CD4-positive, CD25-positive, alpha-beta regulatory T cell (primary cell): ENCODE data around the gene CPEB1. TPM values are rescaled to one million over a fixed set of nuclear protein-coding genes. Genes with fewer than 3 reads are reported as not detected.

Experiments used
- ATAC-seq, 2 donors: fragments of 150-1000 bp; cut with Tn5 transposase; one replicate each; pipeline ENCODE4 v1.10.0; 2021; ENCODE audit warnings: low read depth in 2 of 2, moderate number of reproducible peaks in 2 of 2, moderate library complexity in 1 of 2
- DNase-seq, 3 donors: peaks; one replicate each; pipeline versions ENCODE4 v3.0.0 to v3.0.0-alpha.2; 2012 to 2022; ENCODE audit warnings: mixed read lengths in 1 of 3
- H3K27ac ChIP-seq: one replicate; pipeline ENCODE4 v1.7.0; 2013; ENCODE audit warnings: mild to moderate bottlenecking, low read length; ENCODE audit not compliant: insufficient read depth, poor library complexity, severe bottlenecking
- H3K27me3 ChIP-seq: one replicate; pipeline ENCODE4 v1.7.0; 2013; ENCODE audit warnings: low read length; ENCODE audit not compliant: control insufficient read depth, insufficient read depth
- H3K36me3 ChIP-seq: one replicate; pipeline ENCODE4 v1.7.0; 2013; ENCODE audit warnings: mild to moderate bottlenecking, low read length, moderate library complexity; ENCODE audit not compliant: control insufficient read depth, insufficient read depth
- H3K4me1 ChIP-seq: 2 replicates; pipeline ENCODE4 v1.7.0; 2013; ENCODE audit warnings: mild to moderate bottlenecking, low read length; ENCODE audit not compliant: insufficient read depth, control insufficient read depth, poor library complexity, severe bottlenecking
- H3K4me3 ChIP-seq: one replicate; pipeline ENCODE4 v1.7.0; 2013; ENCODE audit warnings: low read depth, mild to moderate bottlenecking, low read length, moderate library complexity
- H3K9me3 ChIP-seq, 2 experiments: 1 replicate in 1 of 2; 2 replicates in 1 of 2; pipeline ENCODE4 v1.7.0; 2013; ENCODE audit warnings: low read length in 2 of 2, mild to moderate bottlenecking in 1 of 2, moderate library complexity in 1 of 2; ENCODE audit not compliant: control insufficient read depth in 2 of 2
- H3K27ac Mint-ChIP-seq, 3 donors: one replicate each; pipeline ENCODE4 v1.8.0; 2020 to 2022; ENCODE audit warnings: mild to moderate bottlenecking in 3 of 3, mixed read lengths in 3 of 3, moderate library complexity in 2 of 3
- H3K27me3 Mint-ChIP-seq: one replicate; pipeline ENCODE4 v1.8.0; 2022; ENCODE audit warnings: mild to moderate bottlenecking, mixed read lengths
- H3K36me3 Mint-ChIP-seq: one replicate; pipeline ENCODE4 v1.8.0; 2020; ENCODE audit warnings: mixed read lengths
- H3K4me1 Mint-ChIP-seq, 4 donors: one replicate each; pipeline ENCODE4 v1.8.0; 2020 to 2022; ENCODE audit warnings: mixed read lengths in 4 of 4, mild to moderate bottlenecking in 1 of 4
- H3K4me3 Mint-ChIP-seq, 4 donors: one replicate each; pipeline ENCODE4 v1.8.0; 2020 to 2022; ENCODE audit warnings: mild to moderate bottlenecking in 4 of 4, mixed read lengths in 4 of 4, moderate library complexity in 3 of 4
- H3K9me3 Mint-ChIP-seq, 7 donors: one replicate each; pipeline ENCODE4 v1.8.0; 2020 to 2022; ENCODE audit warnings: mixed read lengths in 7 of 7, mild to moderate bottlenecking in 3 of 7, moderate library complexity in 2 of 7
- polyA plus RNA-seq, 4 donors: library from polyadenylated mRNA; unstranded; fragments of 300-500 nt; fragmentation: Illumina TruSeq; gene quantifications; one replicate each; pipeline ENCODE4 v1.2.3, GENCODE V29; 2021
- total RNA-seq: library from RNA; stranded (reverse); gene quantifications from one replicate; pipeline ENCODE4 v1.2.3, GENCODE V29; 2022

The CPEB1 gene
- total and polyA plus RNA-seq, 5 donors from 2014 or later: 0.09 to 0.68 (median 0.60) TPM; not detected in 2

DNA sequence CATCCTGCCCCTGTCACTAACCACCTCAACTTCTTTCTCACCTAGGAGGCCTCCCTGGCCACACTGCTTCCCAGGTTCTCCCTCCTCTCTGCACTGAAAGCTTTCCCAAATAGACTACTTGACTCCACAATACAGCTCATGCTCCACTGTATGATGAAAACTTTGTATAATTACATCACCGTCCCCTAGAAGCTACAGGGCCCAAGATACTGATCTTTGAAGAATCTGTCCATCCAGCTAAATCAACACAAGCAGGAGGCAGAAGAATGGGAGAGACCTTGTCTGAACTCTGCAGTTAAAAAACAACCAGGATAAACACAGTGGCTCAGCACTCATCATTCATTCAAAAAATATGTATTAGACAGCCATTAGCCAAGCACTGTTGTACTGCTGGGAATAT lies 80.5 kb downstream of the CPEB1 start:
- Mint-ChIP-seq H3K4me3 (no peak overlapping the region), H3K4me1 (no peaks in the 10 kb centered on the region), H3K27me3 (no peaks in the 10 kb centered on the region), H3K36me3 (no peaks in the 10 kb centered on the region), H3K27ac (no peak overlapping the region), H3K9me3 (peaks cover 0 to 2% (median 0%) of the 10 kb centered on the region in 7 donors)
- Histone ChIP-seq H3K4me1 (no peaks in the 10 kb centered on the region), H3K4me3 (no peak overlapping the region), H3K9me3 (no peaks in the 10 kb centered on the region), H3K27ac (no peak overlapping the region), H3K27me3 (peaks cover 11% of the 10 kb centered on the region), H3K36me3 (no peaks in the 10 kb centered on the region)
- no peak for DNase-seq
- ATAC-seq: no peak

DNA sequence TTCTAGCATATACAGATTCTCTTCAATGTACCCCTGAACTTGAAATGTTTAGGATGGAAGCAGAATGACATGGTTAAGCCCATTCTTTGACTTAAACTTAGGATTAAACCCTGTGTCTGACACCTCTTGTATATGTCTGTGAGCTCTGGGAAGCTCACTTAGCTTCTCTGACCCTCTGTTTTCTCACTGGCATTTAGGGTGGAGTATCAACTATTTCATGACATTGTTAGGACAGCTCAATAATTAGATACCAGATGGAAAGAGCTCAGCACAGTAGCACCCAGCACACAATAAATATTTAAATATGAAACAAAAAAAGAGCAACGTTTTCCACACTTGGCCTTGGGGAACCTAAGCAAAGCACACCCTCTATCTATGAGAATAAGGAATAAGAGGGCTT lies 88.7 kb downstream of the CPEB1 start:
- H3K4me3 Mint-ChIP-seq: no peak overlapping the region
- Histone ChIP-seq H3K9me3 (no peaks in the 10 kb centered on the region), H3K4me1 (no peaks in the 10 kb centered on the region), H3K36me3 (no peaks in the 10 kb centered on the region), H3K4me3 (no peak overlapping the region), H3K27me3 (peaks cover 8% of the 10 kb centered on the region), H3K27ac (no peak overlapping the region)
- no peaks in the 10 kb centered on the region for H3K36me3 Mint-ChIP-seq
- no peaks in the 10 kb centered on the region for H3K4me1 Mint-ChIP-seq
- H3K27ac Mint-ChIP-seq: no peak overlapping the region
- ATAC-seq (no peak), DNase-seq (no peak)
- peaks cover 14% of the 10 kb centered on the region for H3K27me3 Mint-ChIP-seq
- no peaks in the 10 kb centered on the region for H3K9me3 Mint-ChIP-seq

DNA sequence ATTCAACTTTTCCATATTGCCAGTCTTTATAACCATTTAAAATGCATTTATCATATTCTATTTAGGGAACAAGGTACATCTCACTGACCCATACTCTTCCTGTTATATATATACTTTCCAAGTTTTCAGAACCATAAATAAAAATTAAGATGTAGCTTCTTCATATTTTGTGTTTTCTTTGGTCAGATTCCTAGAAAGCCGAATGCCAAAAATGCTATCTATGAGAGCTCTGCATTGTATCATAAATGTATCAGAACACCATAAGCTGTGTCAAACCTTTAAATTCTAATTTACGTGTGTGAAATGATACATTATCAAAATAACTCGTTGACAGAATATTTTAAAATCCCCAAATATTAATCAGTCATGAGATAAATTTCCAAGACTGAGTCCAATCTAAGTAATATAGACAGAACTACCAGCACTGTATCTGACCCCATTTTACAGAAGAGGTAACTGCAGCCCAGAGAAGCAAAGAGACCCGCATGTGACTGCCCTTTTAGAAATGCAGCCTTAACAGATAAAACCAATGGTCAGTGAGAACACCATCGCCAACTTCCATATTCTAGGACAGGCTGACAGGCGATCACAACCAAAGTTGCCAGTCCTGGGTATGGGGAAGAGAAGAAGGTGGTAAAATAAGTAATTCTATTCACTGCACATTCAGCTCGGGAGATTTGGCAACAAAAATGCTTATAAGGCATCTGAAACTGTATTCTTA lies 90.7 kb downstream of the CPEB1 start:
- no peaks in the 10 kb centered on the region for H3K4me1 ChIP-seq
- H3K36me3 Mint-ChIP-seq: no peaks in the 10 kb centered on the region
- no peaks in the 10 kb centered on the region for H3K9me3 ChIP-seq
- ATAC-seq (no peak), DNase-seq (no peak)
- no peaks in the 10 kb centered on the region for H3K4me1 Mint-ChIP-seq
- no peaks in the 10 kb centered on the region for H3K36me3 ChIP-seq
- no peaks in the 10 kb centered on the region for H3K9me3 Mint-ChIP-seq
- H3K27me3 Mint-ChIP-seq: peaks cover 17% of the 10 kb centered on the region
- no peak overlapping the region for H3K4me3 Mint-ChIP-seq
- H3K27ac Mint-ChIP-seq: no peak overlapping the region
- H3K27ac ChIP-seq: no peak overlapping the region
- peaks cover 9% of the 10 kb centered on the region for H3K27me3 ChIP-seq
- no peak overlapping the region for H3K4me3 ChIP-seq

DNA sequence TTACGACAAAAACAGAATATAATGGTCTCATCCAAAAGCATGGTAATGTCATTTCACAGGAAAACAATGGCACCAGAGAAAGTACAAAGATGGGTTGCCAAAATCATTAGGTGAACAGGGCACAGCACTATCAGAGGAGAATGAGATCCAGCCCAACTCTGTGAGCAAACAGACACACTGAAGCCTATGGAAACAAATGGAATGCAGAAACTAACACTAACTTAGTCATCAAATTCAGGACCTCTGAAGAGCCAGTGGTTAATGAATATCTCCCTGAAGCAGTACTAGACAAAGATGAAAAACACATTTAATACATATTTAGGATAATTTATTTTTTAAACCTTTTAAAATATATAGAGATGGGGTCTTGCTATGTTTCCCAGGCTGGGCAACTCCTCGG lies 92.3 kb downstream of the CPEB1 start:
- no peaks in the 10 kb centered on the region for H3K9me3 Mint-ChIP-seq
- no peak overlapping the region for H3K4me3 Mint-ChIP-seq
- no peak for ATAC-seq
- H3K4me1 ChIP-seq: no peaks in the 10 kb centered on the region
- H3K36me3 ChIP-seq: no peaks in the 10 kb centered on the region
- no peak overlapping the region for H3K27ac Mint-ChIP-seq
- H3K4me3 ChIP-seq: no peak overlapping the region
- DNase-seq: no peak
- no peaks in the 10 kb centered on the region for H3K36me3 Mint-ChIP-seq
- peaks cover 22% of the 10 kb centered on the region for H3K27me3 Mint-ChIP-seq
- H3K9me3 ChIP-seq: no peaks in the 10 kb centered on the region
- H3K27ac ChIP-seq: no peak overlapping the region
- H3K27me3 ChIP-seq: peaks cover 10% of the 10 kb centered on the region
- H3K4me1 Mint-ChIP-seq: no peaks in the 10 kb centered on the region

DNA sequence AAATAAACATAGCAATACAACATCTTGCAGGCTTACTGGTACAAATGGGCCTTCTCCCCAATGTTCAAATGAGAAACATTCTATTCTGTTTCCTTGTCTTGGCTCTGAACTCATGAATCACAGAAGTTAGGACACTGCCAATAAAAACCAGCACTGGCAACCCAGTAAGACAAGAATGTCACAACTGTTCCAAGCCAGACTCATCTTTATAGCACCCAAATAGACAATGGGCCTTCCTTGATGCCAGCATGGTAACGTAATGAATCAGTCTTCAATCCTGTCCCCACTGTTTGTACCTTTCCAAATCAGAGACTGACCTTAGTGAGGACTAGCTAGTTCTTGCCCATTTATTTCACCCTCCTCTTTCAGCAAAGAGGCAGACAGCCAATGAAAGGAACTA lies 92.8 kb downstream of the CPEB1 start:
- Mint-ChIP-seq H3K27ac (no peak overlapping the region), H3K4me1 (no peaks in the 10 kb centered on the region), H3K9me3 (no peaks in the 10 kb centered on the region), H3K27me3 (peaks cover 22% of the 10 kb centered on the region), H3K36me3 (no peaks in the 10 kb centered on the region), H3K4me3 (no peak overlapping the region)
- ATAC-seq (no peak), DNase-seq (no peak)
- H3K9me3 ChIP-seq: no peaks in the 10 kb centered on the region
- H3K4me1 ChIP-seq: no peaks in the 10 kb centered on the region
- H3K27me3 ChIP-seq: peaks cover 10% of the 10 kb centered on the region
- no peak overlapping the region for H3K27ac ChIP-seq
- H3K4me3 ChIP-seq: no peak overlapping the region
- no peaks in the 10 kb centered on the region for H3K36me3 ChIP-seq

DNA sequence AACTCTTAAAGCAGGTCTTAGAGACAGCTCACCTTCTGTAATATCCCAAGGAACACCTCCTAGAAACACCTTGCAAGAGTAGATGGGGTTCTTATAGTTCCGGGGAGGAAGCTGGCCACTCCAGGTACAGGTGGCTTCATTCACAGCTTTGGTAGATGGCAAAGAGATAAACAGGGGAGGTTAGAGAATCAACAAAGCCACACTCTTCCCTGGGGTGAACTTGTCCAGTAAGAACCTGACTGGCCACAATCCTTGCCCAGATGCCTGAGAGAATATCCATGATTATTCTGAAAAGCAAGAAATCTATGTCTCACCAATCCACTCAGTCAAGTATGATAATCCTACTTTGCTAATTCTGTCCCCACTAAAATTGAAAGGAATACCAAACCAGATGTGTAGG lies 93.3 kb downstream of the CPEB1 start:
- no peak for ATAC-seq
- Histone ChIP-seq H3K4me3 (no peak overlapping the region), H3K9me3 (no peaks in the 10 kb centered on the region), H3K27ac (no peak overlapping the region), H3K4me1 (no peaks in the 10 kb centered on the region), H3K27me3 (peaks cover 10% of the 10 kb centered on the region), H3K36me3 (no peaks in the 10 kb centered on the region)
- H3K36me3 Mint-ChIP-seq: no peaks in the 10 kb centered on the region
- no peak overlapping the region for H3K27ac Mint-ChIP-seq
- no peak overlapping the region for H3K4me3 Mint-ChIP-seq
- peaks cover 22% of the 10 kb centered on the region for H3K27me3 Mint-ChIP-seq
- no peaks in the 10 kb centered on the region for H3K9me3 Mint-ChIP-seq
- DNase-seq: no peak
- no peaks in the 10 kb centered on the region for H3K4me1 Mint-ChIP-seq

DNA sequence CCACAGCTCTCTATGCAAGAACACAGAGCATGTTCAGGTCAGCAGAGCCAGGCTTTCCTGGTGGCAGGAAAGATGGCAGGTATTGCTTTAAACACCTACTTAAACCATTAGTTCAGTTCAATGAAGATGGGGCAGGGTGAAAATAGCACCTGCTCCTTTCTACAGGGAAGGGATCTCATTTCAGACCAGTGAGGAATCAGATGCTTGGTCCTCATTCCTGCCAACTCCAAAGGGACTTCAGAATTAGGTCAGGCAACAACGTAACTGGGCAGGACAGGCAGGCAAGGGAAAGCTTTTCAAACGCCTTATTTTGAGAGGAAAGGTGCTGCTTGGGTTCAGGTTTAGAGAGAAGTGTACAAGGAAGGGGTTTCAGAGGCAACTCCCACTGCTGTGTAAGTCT lies 94.3 kb downstream of the CPEB1 start:
- no peak for DNase-seq
- ATAC-seq: no peak
- no peak overlapping the region for H3K27ac ChIP-seq
- H3K27me3 Mint-ChIP-seq: peaks cover 22% of the 10 kb centered on the region
- H3K27ac Mint-ChIP-seq: no peak overlapping the region
- no peaks in the 10 kb centered on the region for H3K36me3 Mint-ChIP-seq
- H3K27me3 ChIP-seq: peaks cover 10% of the 10 kb centered on the region
- no peaks in the 10 kb centered on the region for H3K9me3 Mint-ChIP-seq
- no peaks in the 10 kb centered on the region for H3K9me3 ChIP-seq
- no peak overlapping the region for H3K4me3 ChIP-seq
- H3K4me1 ChIP-seq: no peaks in the 10 kb centered on the region
- H3K36me3 ChIP-seq: no peaks in the 10 kb centered on the region
- H3K4me3 Mint-ChIP-seq: no peak overlapping the region
- no peaks in the 10 kb centered on the region for H3K4me1 Mint-ChIP-seq

DNA sequence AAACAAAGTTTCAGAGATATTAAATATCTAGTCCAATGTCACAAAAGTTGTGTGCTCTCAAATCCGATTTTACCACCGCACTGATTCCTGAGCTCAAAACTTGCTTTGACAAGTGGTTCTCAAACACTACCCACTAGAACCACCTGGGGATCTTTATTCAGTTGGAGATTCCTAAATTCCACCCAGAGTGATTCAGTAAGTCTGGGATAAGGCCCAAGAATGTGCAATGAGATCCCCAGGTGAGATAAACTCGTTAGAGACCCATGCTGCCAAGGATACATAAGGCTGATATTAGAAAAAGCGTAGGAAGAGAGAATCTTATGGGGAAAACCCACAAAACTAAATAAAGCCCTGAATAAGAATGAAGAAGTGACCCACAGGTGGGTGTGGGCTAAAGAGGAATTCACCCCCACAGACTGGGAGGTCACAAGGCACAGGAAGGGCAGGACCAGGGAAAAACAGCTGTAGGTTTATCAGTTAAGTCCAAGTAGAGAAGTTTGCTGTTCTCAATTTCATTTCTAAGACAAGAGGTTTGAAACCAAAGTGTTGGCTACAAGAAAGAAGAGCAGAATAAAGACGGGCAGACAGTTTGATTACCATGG lies 95.4 kb downstream of the CPEB1 start:
- H3K27ac Mint-ChIP-seq: no peak overlapping the region
- no peak overlapping the region for H3K27ac ChIP-seq
- H3K4me3 Mint-ChIP-seq: no peak overlapping the region

More for the DNA sequence above, 95.4 kb downstream of the CPEB1 start:
- H3K9me3 Mint-ChIP-seq: no peaks in the 10 kb centered on the region
- H3K4me1 ChIP-seq: no peaks in the 10 kb centered on the region
- H3K36me3 Mint-ChIP-seq: no peaks in the 10 kb centered on the region
- DNase-seq (no peak), ATAC-seq (no peak)
- H3K27me3 Mint-ChIP-seq: peaks cover 16% of the 10 kb centered on the region
- H3K27me3 ChIP-seq: peaks cover 10% of the 10 kb centered on the region
- H3K9me3 ChIP-seq: no peaks in the 10 kb centered on the region
- H3K4me3 ChIP-seq: no peak overlapping the region
- no peaks in the 10 kb centered on the region for H3K36me3 ChIP-seq
- no peaks in the 10 kb centered on the region for H3K4me1 Mint-ChIP-seq
